ENCODE results near the gene CLCN3. TPM values are rescaled to one million over a fixed set of nuclear protein-coding genes. Genes with fewer than 3 reads are reported as not detected.
A peak's percentile ranks its signal among the peaks of the same experiment; 100 is the strongest.

CLCN3 gene
- total and polyA plus RNA-seq, 9 of the 15 experiments (the other 6 are each of a cell fraction or from before 2014, with no cell fraction given), result 12.7 to 60.6 (median 38.5) TPM

DNA sequence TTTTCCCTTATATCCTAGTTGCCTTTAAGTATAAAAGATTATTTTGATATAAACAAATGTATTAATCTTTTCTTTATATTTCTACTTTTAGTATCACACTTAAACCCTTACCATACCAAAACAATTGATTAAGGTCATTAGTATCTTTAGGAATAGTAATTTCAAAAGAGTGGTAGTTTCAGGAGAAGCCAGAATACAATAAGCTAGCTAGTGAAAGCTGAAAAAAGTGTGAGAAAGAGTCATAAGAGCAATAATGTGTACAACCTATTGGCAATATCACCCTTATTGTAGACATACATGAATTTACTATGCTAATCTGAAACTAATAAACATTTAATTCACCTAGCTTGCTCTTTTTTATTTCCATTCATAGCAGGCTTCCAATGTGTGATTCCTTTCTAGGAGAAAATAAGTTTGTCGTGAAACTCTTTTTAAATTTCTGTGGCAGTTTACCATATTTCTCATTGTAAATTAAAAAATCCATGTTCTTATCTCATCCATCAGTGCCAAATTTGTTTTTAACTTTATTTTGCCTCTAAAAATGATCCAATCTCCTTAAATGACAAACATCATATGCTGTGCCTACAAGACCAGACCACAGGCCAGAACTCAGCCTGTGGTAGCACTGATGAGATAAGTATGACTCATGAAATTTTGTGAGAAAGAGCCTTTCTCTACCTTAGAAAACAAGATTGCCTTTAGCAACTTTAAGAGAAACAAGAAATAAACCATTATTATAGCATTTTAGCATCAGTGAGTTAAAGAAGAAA, 16.1 kb upstream of the CLCN3 start (continued):
- peak in 1 of 2 experiments; percentile 69; a peak in 2 of 4 replicates for TF ChIP-seq RCOR1 (IDR thresholded peaks at IDR 0.05; ENCODE audit: borderline replicate concordance in 1 of 2, low read depth in 2 of 2, low read length in 2 of 2)
- TF ChIP-seq ZNF316 (IDR thresholded peaks at IDR 0.05), result peak; percentile 93
- TF ChIP-seq FOS (IDR thresholded peaks at IDR 0.05; ENCODE audit: extremely low read depth, insufficient read length), result peak; percentile 40
- TF ChIP-seq GTF3C2 (IDR thresholded peaks at IDR 0.05; ENCODE audit: borderline replicate concordance, extremely low read depth, insufficient read length), result no peak
- TF ChIP-seq CBX3 (IDR thresholded peaks at IDR 0.05; ENCODE audit: borderline replicate concordance in 1 of 2, low read length in 2 of 2), result 0 out of 3 replicates have a peak, but pooled peaks of 1 of the 2 experiments have one; percentile 26
- TF ChIP-seq BACH1 (tag; IDR thresholded peaks at IDR 0.05), result peak; percentile 87
- no peak for TF ChIP-seq MLX (CRISPR knock-in tag; conservative IDR thresholded peaks at IDR 0.05)
- TF ChIP-seq NFIC (IDR thresholded peaks at IDR 0.05), result no peak
- 0 out of 2 replicates have a peak, but pooled peaks have one; percentile 20 for TF ChIP-seq TRIM28 (IDR thresholded peaks at IDR 0.05)
- TF ChIP-seq CBX8 (IDR thresholded peaks at IDR 0.05; ENCODE audit: borderline replicate concordance, extremely low read depth, low read depth, low read length, poor library complexity, severe bottlenecking), result no peak
- TF ChIP-seq CEBPB (tag; IDR thresholded peaks at IDR 0.05), result no peak
- no peak for TF ChIP-seq ZKSCAN1 (IDR thresholded peaks at IDR 0.05; ENCODE audit: low read depth, low read length)
- TF ChIP-seq, protein P1, sequence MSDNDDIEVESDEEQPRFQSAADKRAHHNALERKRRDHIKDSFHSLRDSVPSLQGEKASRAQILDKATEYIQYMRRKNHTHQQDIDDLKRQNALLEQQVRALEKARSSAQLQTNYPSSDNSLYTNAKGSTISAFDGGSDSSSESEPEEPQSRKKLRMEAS (CRISPR knock-in tag; IDR thresholded peaks at IDR 0.05), result no peak
- TF ChIP-seq NCOA1 (IDR thresholded peaks at IDR 0.05; ENCODE audit: low read depth), result no peak
- TF ChIP-seq, protein P2, sequence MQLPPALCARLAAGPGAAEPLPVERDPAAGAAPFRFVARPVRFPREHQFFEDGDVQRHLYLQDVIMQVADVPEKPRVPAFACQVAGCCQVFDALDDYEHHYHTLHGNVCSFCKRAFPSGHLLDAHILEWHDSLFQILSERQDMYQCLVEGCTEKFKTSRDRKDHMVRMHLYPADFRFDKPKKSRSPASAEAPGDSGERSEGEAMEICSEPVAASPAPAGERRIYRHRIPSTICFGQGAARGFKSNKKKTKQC (CRISPR knock-in tag; IDR thresholded peaks at IDR 0.05), result no peak
- TF ChIP-seq, protein P3, sequence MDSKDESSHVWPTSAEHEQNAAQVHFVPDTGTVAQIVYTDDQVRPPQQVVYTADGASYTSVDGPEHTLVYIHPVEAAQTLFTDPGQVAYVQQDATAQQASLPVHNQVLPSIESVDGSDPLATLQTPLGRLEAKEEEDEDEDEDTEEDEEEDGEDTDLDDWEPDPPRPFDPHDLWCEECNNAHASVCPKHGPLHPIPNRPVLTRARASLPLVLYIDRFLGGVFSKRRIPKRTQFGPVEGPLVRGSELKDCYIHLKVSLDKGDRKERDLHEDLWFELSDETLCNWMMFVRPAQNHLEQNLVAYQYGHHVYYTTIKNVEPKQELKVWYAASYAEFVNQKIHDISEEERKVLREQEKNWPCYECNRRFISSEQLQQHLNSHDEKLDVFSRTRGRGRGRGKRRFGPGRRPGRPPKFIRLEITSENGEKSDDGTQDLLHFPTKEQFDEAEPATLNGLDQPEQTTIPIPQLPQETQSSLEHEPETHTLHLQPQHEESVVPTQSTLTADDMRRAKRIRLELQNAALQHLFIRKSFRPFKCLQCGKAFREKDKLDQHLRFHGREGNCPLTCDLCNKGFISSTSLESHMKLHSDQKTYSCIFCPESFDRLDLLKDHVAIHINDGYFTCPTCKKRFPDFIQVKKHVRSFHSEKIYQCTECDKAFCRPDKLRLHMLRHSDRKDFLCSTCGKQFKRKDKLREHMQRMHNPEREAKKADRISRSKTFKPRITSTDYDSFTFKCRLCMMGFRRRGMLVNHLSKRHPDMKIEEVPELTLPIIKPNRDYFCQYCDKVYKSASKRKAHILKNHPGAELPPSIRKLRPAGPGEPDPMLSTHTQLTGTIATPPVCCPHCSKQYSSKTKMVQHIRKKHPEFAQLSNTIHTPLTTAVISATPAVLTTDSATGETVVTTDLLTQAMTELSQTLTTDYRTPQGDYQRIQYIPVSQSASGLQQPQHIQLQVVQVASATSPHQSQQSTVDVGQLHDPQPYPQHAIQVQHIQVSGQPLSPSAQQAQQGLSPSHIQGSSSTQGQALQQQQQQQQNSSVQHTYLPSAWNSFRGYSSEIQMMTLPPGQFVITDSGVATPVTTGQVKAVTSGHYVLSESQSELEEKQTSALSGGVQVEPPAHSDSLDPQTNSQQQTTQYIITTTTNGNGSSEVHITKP (IDR thresholded peaks at IDR 0.05; ENCODE audit: partially characterized antibody), result no peak
- no peak for TF ChIP-seq EGR1 (conservative IDR thresholded peaks at IDR 0.05)
- TF ChIP-seq POLR3A (IDR thresholded peaks at IDR 0.05; ENCODE audit: borderline replicate concordance, extremely low read depth, insufficient read depth, insufficient read length), result no peak
- TF ChIP-seq ZNF551 (CRISPR knock-in tag; IDR thresholded peaks at IDR 0.05), result no peak

Measured in K562 (cell line).